HTR-8/SVneo (cell line): ENCODE measurements around the gene FAHD2A.
A peak's percentile ranks its signal among the peaks of the same experiment; 100 is the strongest.
"Not testable (repeated sequence)": the region's sequence is repeated elsewhere in the genome, so short reads cannot be mapped to it uniquely, and the experiment has no call there.

ENCODE experiments used
- DNase-seq: peaks from one replicate; pipeline ENCODE4 v3.0.0; 2011; ENCODE audit warnings: low spot score, mixed read lengths; ENCODE audit not compliant: insufficient read length
- FAIRE-seq: peaks from 2 replicates; lab custom pipeline; 2011; peaks lifted over from hg19 to GRCh38; lab: Jason Lieb, UNC

The FAHD2A gene

DNA sequence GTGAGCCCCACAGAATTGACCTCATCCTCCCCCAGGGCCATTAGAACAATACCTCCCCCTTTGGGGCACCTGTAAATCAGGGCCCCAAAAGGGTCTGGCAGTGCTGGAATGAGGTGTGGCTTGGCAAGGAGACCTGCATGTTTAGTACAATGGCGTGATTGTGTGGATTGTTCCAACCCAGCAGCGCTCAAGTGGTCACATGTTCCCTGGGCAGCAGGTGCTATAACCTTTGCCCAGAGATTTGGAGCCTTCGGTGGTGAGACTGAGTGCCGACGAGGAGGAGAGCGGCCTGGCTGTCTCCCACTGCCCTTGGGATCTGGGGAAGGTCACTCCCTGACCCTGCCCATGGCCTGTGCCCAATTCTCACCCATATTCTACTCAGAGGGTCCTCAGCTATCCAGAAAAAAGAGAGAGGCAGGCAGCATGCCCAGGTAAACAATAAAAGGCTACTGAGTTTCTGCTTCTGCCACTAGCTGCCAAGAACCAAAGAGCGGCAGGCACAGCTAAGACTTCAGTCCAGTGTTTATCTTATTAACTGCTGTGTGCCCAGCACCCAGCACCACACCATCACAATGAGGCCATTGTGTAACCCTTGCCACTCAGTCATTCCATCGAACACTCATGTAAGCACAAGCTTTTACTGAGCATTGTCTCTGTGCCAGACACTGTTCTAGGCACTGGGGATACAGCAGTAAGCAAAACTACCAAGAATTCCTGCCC lies 27.4 kb downstream of the FAHD2A start:
- FAIRE-seq: peak; percentile 9

DNA sequence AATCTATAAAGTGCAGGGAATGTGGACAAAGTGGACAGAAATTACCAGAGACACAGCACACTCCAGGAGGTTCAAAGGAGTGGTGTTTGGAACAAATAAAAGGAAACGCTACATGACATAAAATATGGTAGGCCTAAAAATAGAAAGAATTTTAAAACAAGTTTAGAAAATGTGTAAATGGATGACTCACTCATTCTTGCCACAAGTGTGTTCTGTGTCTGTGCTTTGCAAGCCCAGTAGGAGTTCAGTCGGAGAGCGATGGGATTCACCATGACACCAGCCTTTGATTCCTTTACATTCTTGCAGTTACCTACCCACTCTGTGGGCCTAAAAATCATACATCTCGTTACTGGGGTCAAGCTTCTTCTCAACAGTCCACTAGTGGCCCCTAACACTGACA lies 30.9 kb downstream of the FAHD2A start:
- DNase-seq, FAIRE-seq: not testable (repeated sequence)

More for the DNA sequence above, 27.4 kb downstream of the FAHD2A start:
- DNase-seq: not testable (repeated sequence)

- not testable (repeated sequence) for DNase-seq, FAIRE-seq
Measured at GRCh38 chr2:95433973-95434372, 31.5 kb downstream of the FAHD2A start.

DNA sequence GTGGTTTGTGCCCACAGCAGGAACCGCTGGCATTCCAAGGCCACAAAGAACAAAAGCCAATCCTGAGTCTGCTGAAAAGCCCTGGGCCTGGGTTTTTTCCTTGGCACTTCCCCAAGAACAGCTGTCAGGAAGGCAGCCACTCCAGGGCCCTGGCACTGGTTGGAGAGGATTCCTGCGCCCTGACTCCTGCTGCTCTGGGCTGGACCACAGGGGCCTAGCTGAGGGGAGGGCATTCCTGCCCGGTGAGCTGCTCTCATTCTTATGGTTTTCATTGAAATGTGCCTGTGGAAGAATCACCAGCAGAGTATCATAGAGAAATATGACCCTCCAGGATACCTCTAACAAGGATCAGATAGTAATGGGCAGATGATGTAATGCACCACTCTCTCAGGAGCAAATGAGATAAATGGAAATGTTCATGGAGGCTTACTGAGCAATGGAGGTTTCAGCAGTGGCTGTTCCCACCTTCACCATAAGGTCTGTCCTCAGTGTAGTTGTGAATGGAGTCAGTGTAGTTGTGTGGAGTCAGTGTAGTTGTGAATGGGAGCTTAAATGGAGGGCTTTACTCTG lies 32.1 kb downstream of the FAHD2A start:
- not testable (repeated sequence) for DNase-seq
- FAIRE-seq: peak; percentile 99

DNA sequence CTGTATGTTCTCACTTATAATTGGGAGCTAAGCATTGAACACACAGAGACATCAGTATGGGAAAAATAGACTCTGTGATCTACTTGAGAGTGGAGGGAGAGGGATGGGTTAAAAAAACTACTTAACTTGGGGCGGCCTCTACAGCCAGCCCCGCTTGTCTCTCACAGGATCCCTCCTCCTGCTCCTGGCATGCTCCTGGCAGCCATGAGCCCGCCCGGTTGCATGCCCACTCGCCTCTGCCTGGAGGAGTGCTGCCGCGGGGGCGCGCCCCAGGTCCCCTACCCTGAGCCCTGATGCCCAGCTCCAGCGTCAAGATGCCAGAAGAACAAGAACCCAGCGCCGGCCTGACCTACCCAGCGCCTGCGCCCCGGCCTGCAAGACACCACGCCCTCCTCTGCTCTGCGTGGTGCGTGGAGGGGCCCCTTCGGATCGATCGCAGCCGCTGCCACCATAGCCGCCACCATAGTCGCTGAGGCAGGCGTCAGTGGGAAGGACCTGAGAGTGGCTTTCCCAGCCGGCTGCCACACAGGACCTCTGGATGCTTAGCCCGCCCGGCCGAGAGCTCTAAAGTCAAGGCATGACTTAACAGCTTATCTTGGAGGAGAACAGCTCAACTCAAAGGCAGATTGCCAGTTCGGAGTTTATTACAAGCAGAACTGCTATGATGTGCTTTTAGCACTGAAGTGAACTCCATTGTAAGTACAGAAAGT lies 32.8 kb downstream of the FAHD2A start:
- not testable (repeated sequence) for DNase-seq
- FAIRE-seq: peak; percentile 42

DNA sequence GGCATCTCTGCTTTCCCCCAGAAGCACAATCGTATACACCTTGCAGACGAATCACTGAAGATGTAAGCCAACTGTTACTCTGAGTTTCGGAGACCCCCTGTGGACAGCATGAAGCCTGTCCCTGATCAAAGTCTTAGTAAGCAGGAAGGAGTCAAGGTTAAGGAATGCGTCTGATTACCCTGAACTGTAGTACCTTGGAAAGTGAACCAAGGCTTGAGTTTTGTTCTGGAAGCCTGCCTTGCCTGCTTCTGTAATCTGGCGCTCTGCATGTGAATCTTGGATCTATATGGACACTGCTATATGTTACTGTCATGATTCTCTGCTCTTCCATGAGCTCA lies 33.3 kb downstream of the FAHD2A start:
- FAIRE-seq: peak; percentile 57
- DNase-seq: not testable (repeated sequence)

- not testable (repeated sequence) for FAIRE-seq
Measured at GRCh38 chr2:95442474-95443099, 40.1 kb downstream of the FAHD2A start.

GRCh38 chr2:95445317-95445716 lies 42.8 kb downstream of the FAHD2A start:
- FAIRE-seq: peak; percentile 59
- not testable (repeated sequence) for DNase-seq

More at GRCh38 chr2:95442474-95443099, 40.1 kb downstream of the FAHD2A start:
- DNase-seq: not testable (repeated sequence)

GRCh38 chr2:95463292-95463691 lies 60.8 kb downstream of the FAHD2A start:
- FAIRE-seq, DNase-seq: not testable (repeated sequence)
